GM21381 (cell line): ENCODE results near the gene CMC1.

Experiments used
- ATAC-seq: cut with Tn5 transposase; IDR thresholded peaks from one replicate; pipeline ENCODE4 v1.9.1; 2021; ENCODE audit warnings: mild to moderate bottlenecking, moderate library complexity; ENCODE audit not compliant: unreplicated experiment

Gene CMC1

GRCh38 chr3:28295898-28296490 lies 54.6 kb downstream of the CMC1 start:
- ATAC-seq = no peak

GRCh38 chr3:28299705-28300104 lies 58.3 kb downstream of the CMC1 start:
- no peak for ATAC-seq

- ATAC-seq = no peak
Measured at GRCh38 chr3:28300345-28300962, 59.0 kb downstream of the CMC1 start.

- ATAC-seq = no peak
Measured at GRCh38 chr3:28301688-28302087, 60.3 kb downstream of the CMC1 start.

GRCh38 chr3:28308196-28308595 lies 66.8 kb downstream of the CMC1 start:
- no peak for ATAC-seq

- ATAC-seq = no peak
Measured at GRCh38 chr3:28315711-28316110, 74.3 kb downstream of the CMC1 start.

GRCh38 chr3:28316226-28316625 lies 74.8 kb downstream of the CMC1 start:
- ATAC-seq = no peak

- ATAC-seq = peak; percentile 94
Measured at GRCh38 chr3:28317438-28318022, 76.1 kb downstream of the CMC1 start.

GRCh38 chr3:28320981-28321380 lies 79.6 kb downstream of the CMC1 start:
- no peak for ATAC-seq

- no peak for ATAC-seq
Measured at GRCh38 chr3:28322464-28322863, 81.0 kb downstream of the CMC1 start.

GRCh38 chr3:28326458-28326926 lies 85.1 kb downstream of the CMC1 start:
- peak; percentile 81 for ATAC-seq

GRCh38 chr3:28328188-28329151 lies 87.1 kb downstream of the CMC1 start:
- no peak for ATAC-seq

- no peak for ATAC-seq
Measured at GRCh38 chr3:28334552-28334951, 93.1 kb downstream of the CMC1 start.

- ATAC-seq = no peak
Measured at GRCh38 chr3:28335246-28335645, 93.8 kb downstream of the CMC1 start.

GRCh38 chr3:28337230-28337629 lies 95.8 kb downstream of the CMC1 start:
- ATAC-seq = no peak

GRCh38 chr3:28343144-28343543 lies 101.7 kb downstream of the CMC1 start:
- ATAC-seq = no peak

- no peak for ATAC-seq
Measured at GRCh38 chr3:28345690-28346089, 104.3 kb downstream of the CMC1 start.

GRCh38 chr3:28347374-28348264 lies 106.2 kb downstream of the CMC1 start:
- no peak for ATAC-seq

- ATAC-seq = no peak
Measured at GRCh38 chr3:28348265-28348628, 106.8 kb downstream of the CMC1 start.
